Measurements from ENCODE around the gene EEF1AKMT3. TPM values are rescaled to one million over a fixed set of nuclear protein-coding genes. Genes with fewer than 3 reads are reported as not detected.

Gene EEF1AKMT3
- polyA plus RNA-seq, 6 donors from 2014 or later: 0.09 to 0.53 (median 0.47) TPM; not detected in 2

DNA sequence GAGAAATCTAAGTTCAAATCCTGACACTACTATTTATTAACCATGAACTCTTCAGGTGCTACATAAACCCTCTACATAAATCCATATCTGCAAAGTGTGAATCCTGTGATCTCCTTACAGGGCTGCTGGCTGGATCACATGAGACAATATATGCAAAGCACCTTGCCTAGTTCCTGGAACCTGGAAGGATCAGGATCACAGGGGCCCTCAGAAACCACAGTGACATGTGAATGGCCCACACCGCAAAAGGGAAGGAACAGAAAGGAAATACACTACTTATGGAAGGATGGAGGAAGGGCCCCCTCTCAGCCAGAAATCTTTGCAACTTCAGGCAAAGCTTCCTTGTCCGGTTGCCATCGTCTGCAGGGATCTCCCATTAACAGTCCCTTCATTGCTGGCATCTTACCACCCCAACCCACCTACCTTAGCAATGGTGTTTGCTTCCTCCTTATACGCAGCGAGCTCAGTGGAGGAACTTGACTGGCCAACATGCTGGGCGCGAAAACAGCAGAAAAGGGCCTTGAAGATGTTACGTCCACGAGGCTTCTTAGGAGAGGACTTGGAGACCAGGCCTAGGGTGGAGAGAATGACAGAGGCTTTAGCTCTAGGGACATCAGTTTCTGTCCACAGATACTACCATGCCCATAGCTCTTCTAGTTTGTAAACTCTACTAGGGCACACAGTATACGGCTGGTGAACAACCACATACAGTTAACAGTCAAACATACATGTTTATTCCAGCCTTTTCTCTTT is 56.8 kb downstream of the EEF1AKMT3 start:
- DNase-seq: no peak
- Mint-ChIP-seq H3K4me3 (no peak overlapping the region), H3K27ac (peak overlapping the region in 1 of 6 donors; percentile 82), H3K9me3 (no peaks in the 10 kb centered on the region), H3K36me3 (peaks cover 4 to 13% of the 10 kb centered on the region in 2 donors), H3K4me1 (peaks cover 30 to 48% (median 35%) of the 10 kb centered on the region in 3 donors), H3K27me3 (no peaks in the 10 kb centered on the region)
- ATAC-seq (ENCODE audit: low read depth in 2 of 2): no peak

DNA sequence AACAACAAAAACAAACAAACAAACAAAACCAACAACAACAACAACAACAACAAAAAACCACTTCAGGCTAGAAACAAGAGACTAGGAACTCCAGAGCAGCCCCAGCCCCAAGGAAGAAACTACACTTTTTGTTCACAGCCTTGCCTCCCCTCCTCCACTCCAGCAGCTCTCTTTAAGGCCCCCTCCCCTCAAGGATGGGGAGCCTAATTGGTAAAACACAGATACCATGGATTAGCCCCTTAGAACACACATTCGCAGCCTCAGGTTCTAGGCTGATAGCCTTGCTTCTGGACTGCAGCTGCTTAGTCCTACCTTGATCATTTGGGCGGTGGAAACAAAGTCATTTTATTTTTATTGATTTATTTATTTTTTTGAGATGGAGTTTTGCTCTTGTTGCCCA is 58.0 kb downstream of the EEF1AKMT3 start:
- Mint-ChIP-seq H3K4me3 (peak overlapping the region in 2 of 8 donors; percentile 45 to 69), H3K27ac (peak overlapping the region in 2 of 6 donors; percentile 20 to 91), H3K27me3 (no peaks in the 10 kb centered on the region), H3K36me3 (peaks cover 4 to 6% of the 10 kb centered on the region in 2 donors), H3K9me3 (no peaks in the 10 kb centered on the region), H3K4me1 (peaks cover 35 to 60% (median 44%) of the 10 kb centered on the region in 3 donors)
- ATAC-seq (ENCODE audit: low read depth in 2 of 2): no peak
- no peak for DNase-seq

Other genes starting within 250 kb of the EEF1AKMT3 start
- 1 to 10 TPM; 1.8 to 8.2 (median 5.0) TPM for gene MBD6, start 249.8 kb upstream of the EEF1AKMT3 start, polyA plus RNA-seq (ENCODE audit: low read depth in 6 of 6)
- 10 to 100 TPM; 65.6 to 87.3 (median 71.2) TPM for gene DCTN2, start 225.4 kb upstream of the EEF1AKMT3 start, polyA plus RNA-seq (ENCODE audit: low read depth in 6 of 6)
- gene KIF5A, start 222.6 kb upstream of the EEF1AKMT3 start, polyA plus RNA-seq (ENCODE audit: low read depth in 6 of 6): not detected
- 10 to 100 TPM; 15.8 to 42.0 (median 19.1) TPM for gene PIP4K2C, start 181.4 kb upstream of the EEF1AKMT3 start, polyA plus RNA-seq (ENCODE audit: low read depth in 6 of 6)
- under 1 TPM in 5 of 6 donors, not detected in 1; 0.16 to 0.53 (median 0.29) TPM for gene DTX3, start 167.8 kb upstream of the EEF1AKMT3 start, polyA plus RNA-seq (ENCODE audit: low read depth in 6 of 6)
- not detected for gene ARHGEF25, start 161.2 kb upstream of the EEF1AKMT3 start, polyA plus RNA-seq (ENCODE audit: low read depth in 6 of 6)
- not detected for gene B4GALNT1, start 139.4 kb upstream of the EEF1AKMT3 start, polyA plus RNA-seq (ENCODE audit: low read depth in 6 of 6)
- gene OS9, start 78.5 kb upstream of the EEF1AKMT3 start, polyA plus RNA-seq (ENCODE audit: low read depth in 6 of 6): 10 to 100 TPM; 72.0 to 87.9 (median 77.1) TPM
- gene AGAP2, start 33.9 kb upstream of the EEF1AKMT3 start, polyA plus RNA-seq (ENCODE audit: low read depth in 6 of 6): 1 to 10 TPM; 1.2 to 4.0 (median 2.1) TPM
- 10 to 100 TPM; 48.3 to 82.1 (median 57.7) TPM for gene TSPAN31, start 27.6 kb upstream of the EEF1AKMT3 start, polyA plus RNA-seq (ENCODE audit: low read depth in 6 of 6)
- gene CDK4, start 20.3 kb upstream of the EEF1AKMT3 start, polyA plus RNA-seq (ENCODE audit: low read depth in 6 of 6): 10 to 100 TPM; 63.2 to 99.0 (median 67.8) TPM
- gene MARCHF9, start 17.5 kb upstream of the EEF1AKMT3 start, polyA plus RNA-seq (ENCODE audit: low read depth in 6 of 6): 10 to 100 TPM; 10.9 to 21.0 (median 14.2) TPM
- gene CYP27B1, start 5.5 kb upstream of the EEF1AKMT3 start, polyA plus RNA-seq (ENCODE audit: low read depth in 6 of 6): under 1 TPM in 3 of 6 donors, not detected in 3; 0.09 to 0.58 (median 0.31) TPM
- gene METTL1, start 509 bp upstream of the EEF1AKMT3 start, polyA plus RNA-seq (ENCODE audit: low read depth in 6 of 6): 10 to 100 TPM in 4 of 6 donors, 1 to 10 TPM in 2; 6.9 to 13.2 (median 11.4) TPM
- 10 to 100 TPM; 19.3 to 32.4 (median 27.7) TPM for gene TSFM, start 10.2 kb downstream of the EEF1AKMT3 start, polyA plus RNA-seq (ENCODE audit: low read depth in 6 of 6)
- gene AVIL, start 46.1 kb downstream of the EEF1AKMT3 start, polyA plus RNA-seq (ENCODE audit: low read depth in 6 of 6): under 1 TPM in 4 of 6 donors, not detected in 2; 0.19 to 0.82 (median 0.48) TPM
- gene CTDSP2, start 74.1 kb downstream of the EEF1AKMT3 start, polyA plus RNA-seq (ENCODE audit: low read depth in 6 of 6): 10 to 100 TPM; 44.3 to 65.3 (median 53.2) TPM
- 10 to 100 TPM; 11.0 to 39.3 (median 22.4) TPM for gene ATP23, start 169.0 kb downstream of the EEF1AKMT3 start, polyA plus RNA-seq (ENCODE audit: low read depth in 6 of 6)

Data from naive B cell (primary cell).